BLaER1 treated with 17β-estradiol and CSF1 and Interleukin-3, amounts not matched to agents 10 nM and 100 nM (cell line): ENCODE measurements around the gene NTM.

Experiments
- H3K27ac ChIP-seq, 11 experiments: shearing (Covaris generic); formaldehyde crosslinking; 2 replicates each; pipeline ENCODE4 v1.8.1; 2022
- H3K27me3 ChIP-seq, 11 experiments: shearing (Covaris generic); formaldehyde crosslinking; 2 replicates each; pipeline ENCODE4 v1.8.1; 2022
- H3K36me3 ChIP-seq, 11 experiments: shearing (Covaris generic); formaldehyde crosslinking; 2 replicates each; pipeline ENCODE4 v1.8.1; 2022
- H3K4me1 ChIP-seq, 10 experiments: shearing (Covaris generic); formaldehyde crosslinking; 2 replicates each; pipeline ENCODE4 v1.8.1; 2022
- H3K4me2 ChIP-seq, 11 experiments: shearing (Covaris generic); formaldehyde crosslinking; 2 replicates each; pipeline ENCODE4 v1.8.1; 2022
- H3K4me3 ChIP-seq, 10 experiments: shearing (Covaris generic); formaldehyde crosslinking; 2 replicates each; pipeline ENCODE4 v1.8.1; 2022
- H3K9ac ChIP-seq, 11 experiments: shearing (Covaris generic); formaldehyde crosslinking; 2 replicates each; pipeline ENCODE4 v1.8.1; 2022
- H3K9me3 ChIP-seq, 11 experiments: shearing (Covaris generic); formaldehyde crosslinking; replicated peaks in 1 of 11; 2 replicates each; pipeline ENCODE4 v1.8.1; 2022
- H4K20me1 ChIP-seq, 11 experiments: shearing (Covaris generic); formaldehyde crosslinking; 2 replicates each; pipeline ENCODE4 v1.8.1; 2022
- Cebpa-rat ChIP-seq, 11 experiments: shearing (Covaris generic); IDR thresholded peaks; 2 replicates each; pipeline ENCODE4 v1.8.1; 2022

Gene NTM

DNA sequence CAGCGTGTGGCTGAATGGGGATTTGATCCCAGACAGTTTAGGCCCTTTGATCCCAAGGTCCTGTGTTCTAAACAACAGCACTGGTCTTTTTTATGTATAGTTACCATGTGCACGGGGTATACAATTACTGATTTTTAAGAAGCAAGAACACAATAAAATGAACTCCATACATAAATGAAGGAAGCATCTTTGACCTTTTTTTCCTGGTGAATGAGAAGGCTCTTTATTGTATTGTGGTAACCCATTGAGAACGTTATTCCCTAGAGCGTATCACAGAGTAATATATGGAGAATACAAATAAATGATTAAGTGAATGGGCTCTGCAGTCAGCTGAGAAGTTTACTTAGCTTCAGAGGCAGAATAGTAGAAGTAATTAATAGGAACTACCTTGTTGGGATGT, 563.6 kb downstream of the NTM start:
- Histone ChIP-seq H3K4me1 (peaks cover 13 to 15% (median 14%) of the 10 kb centered on the region in 10 experiments), H3K9me3 (no peaks in the 10 kb centered on the region), H3K27ac (no peak overlapping the region), H3K36me3 (no peaks in the 10 kb centered on the region), H3K4me2 (no peak overlapping the region), H3K27me3 (no peaks in the 10 kb centered on the region), H3K9ac (no peak overlapping the region), H4K20me1 (no peaks in the 10 kb centered on the region), H3K4me3 (no peak overlapping the region)
- no peak for TF ChIP-seq Cebpa-rat (IDR thresholded peaks at IDR 0.05)

DNA sequence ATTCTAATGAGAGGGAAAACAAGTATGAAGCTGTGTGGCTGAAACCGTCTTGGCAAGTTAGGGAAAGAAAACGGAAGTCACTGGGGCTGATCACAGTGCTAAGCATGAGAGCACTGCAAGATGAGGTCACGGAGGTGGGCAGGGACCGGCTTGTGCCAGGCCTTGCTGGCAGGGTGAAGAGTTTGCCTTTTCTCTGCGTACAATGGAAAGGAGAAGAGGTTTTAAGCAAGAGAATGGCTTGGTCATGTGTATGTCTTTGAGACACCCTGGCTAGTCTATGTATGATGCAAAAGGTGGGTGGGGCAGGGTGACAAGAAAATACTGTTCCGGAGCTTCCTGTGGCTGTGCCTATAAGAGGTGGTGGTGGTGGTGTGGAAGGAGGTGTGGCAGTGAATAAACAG, 567.9 kb downstream of the NTM start:
- Histone ChIP-seq H3K36me3 (no peaks in the 10 kb centered on the region), H3K27ac (peak overlapping the region in 7 of 11 experiments; percentile 24 to 47 (median 33); a peak in 5 of 22 replicates), H3K9ac (no peak overlapping the region; a peak in 1 of 22 replicates), H3K9me3 (no peaks in the 10 kb centered on the region), H3K4me1 (peaks cover 15 to 20% (median 17%) of the 10 kb centered on the region in 10 experiments), H3K4me3 (no peak overlapping the region), H4K20me1 (no peaks in the 10 kb centered on the region), H3K27me3 (no peaks in the 10 kb centered on the region), H3K4me2 (peak overlapping the region; percentile 49 to 73 (median 63))
- no peak for TF ChIP-seq Cebpa-rat (IDR thresholded peaks at IDR 0.05)

DNA sequence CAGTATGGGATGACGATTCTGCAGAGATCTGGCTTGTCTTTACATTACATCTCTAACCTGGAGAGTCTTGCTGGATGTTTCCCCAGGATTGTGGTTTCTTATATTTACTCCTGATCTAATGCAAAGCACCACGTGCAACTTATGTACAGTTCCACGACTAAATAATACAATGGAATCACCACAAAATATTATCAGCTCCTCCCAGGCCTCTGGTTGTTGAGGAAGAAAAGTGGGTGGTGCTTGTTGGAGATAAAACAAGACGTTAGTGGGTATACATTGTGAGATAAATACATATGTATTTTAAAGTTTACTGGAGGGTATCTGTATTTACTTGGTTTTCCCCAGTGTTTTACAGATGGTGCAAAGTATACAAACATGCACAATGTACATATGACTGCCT, 569.7 kb downstream of the NTM start:
- Histone ChIP-seq H3K27me3 (no peaks in the 10 kb centered on the region), H3K9me3 (no peaks in the 10 kb centered on the region), H3K27ac (no peak overlapping the region), H3K4me3 (no peak overlapping the region), H4K20me1 (no peaks in the 10 kb centered on the region), H3K4me2 (no peak overlapping the region), H3K36me3 (no peaks in the 10 kb centered on the region), H3K9ac (no peak overlapping the region), H3K4me1 (peaks cover 15 to 20% (median 17%) of the 10 kb centered on the region in 10 experiments)
- TF ChIP-seq Cebpa-rat (IDR thresholded peaks at IDR 0.05), result no peak

DNA sequence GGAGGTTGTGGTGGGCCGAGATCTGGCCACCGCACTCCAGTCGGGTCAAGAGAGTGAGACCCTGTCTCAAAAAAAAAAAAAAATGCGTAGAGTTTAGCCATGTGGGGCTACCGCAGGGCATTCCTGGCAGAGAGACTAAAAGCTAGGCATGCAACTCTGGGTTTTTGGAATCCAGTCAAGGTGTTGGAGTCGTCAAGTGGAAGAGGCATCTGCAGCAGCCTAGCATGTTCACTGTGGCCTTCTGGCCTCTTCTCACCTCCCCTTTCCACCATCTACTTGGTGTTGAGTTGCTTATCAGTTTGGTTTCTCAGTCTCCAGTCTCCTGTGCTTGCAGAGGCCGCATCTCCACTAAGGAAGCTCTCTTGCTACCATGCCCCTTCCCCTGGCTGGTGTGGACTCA, 572.5 kb downstream of the NTM start:
- Histone ChIP-seq H3K4me3 (no peak overlapping the region), H3K9ac (no peak overlapping the region), H3K4me1 (peaks cover 12 to 16% (median 14%) of the 10 kb centered on the region in 10 experiments), H3K9me3 (no peaks in the 10 kb centered on the region), H3K36me3 (no peaks in the 10 kb centered on the region), H4K20me1 (no peaks in the 10 kb centered on the region), H3K27ac (no peak overlapping the region), H3K27me3 (no peaks in the 10 kb centered on the region), H3K4me2 (no peak overlapping the region)
- no peak for TF ChIP-seq Cebpa-rat (IDR thresholded peaks at IDR 0.05)

GRCh38 chr11:131943295-131943694, 572.9 kb downstream of the NTM start:
- H4K20me1 ChIP-seq, result no peaks in the 10 kb centered on the region
- no peak overlapping the region for H3K9ac ChIP-seq
- H3K36me3 ChIP-seq, result no peaks in the 10 kb centered on the region
- H3K4me3 ChIP-seq, result no peak overlapping the region
- no peak for TF ChIP-seq Cebpa-rat (IDR thresholded peaks at IDR 0.05)
- H3K4me1 ChIP-seq, result peaks cover 8 to 12% (median 10%) of the 10 kb centered on the region in 10 experiments
- no peaks in the 10 kb centered on the region for H3K27me3 ChIP-seq
- H3K27ac ChIP-seq, result no peak overlapping the region
- H3K4me2 ChIP-seq, result no peak overlapping the region
- H3K9me3 ChIP-seq, result no peaks in the 10 kb centered on the region

DNA sequence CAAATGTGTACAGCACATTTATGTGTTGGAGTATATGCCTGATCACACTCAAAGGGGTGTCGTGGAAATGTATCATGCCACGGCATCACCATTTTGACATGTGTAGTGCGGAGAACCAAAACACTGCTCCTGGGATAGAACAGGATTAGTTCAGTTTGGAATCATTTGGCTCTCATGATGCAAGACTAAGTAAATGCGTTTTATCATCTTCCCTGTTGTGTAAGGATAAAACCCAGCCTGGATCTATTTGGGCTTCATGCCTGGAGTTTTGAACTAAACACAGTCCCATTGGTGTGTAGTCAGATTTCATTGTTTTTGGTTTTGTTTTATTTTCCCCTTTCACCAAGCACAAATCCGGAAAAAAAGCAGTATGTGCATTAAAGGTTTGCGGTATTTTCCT, 574.3 kb downstream of the NTM start:
- Histone ChIP-seq H3K4me1 (no peaks in the 10 kb centered on the region), H3K27me3 (no peaks in the 10 kb centered on the region), H4K20me1 (no peaks in the 10 kb centered on the region), H3K9ac (no peak overlapping the region), H3K4me2 (no peak overlapping the region), H3K9me3 (no peaks in the 10 kb centered on the region), H3K27ac (no peak overlapping the region), H3K36me3 (no peaks in the 10 kb centered on the region), H3K4me3 (no peak overlapping the region)
- TF ChIP-seq Cebpa-rat (IDR thresholded peaks at IDR 0.05), result no peak

DNA sequence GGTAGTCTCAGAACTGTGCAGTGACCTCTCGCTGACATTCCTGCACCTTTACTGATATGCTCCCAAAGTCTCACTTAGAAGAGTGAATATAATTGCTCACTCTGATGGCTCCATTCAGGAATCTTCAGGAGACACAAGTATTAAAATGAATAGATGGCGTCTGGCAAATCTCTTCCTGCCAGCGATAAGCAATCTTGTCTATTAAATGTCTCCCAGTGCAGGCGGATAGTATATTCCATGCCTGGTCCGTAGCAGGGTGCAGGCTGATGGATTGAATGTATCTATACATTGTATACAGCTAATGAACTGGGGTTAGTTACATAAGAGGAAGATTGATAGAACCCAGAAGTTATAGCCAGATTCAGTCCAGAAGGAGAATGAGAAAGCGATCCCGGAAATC, 575.3 kb downstream of the NTM start:
- H4K20me1 ChIP-seq, result no peaks in the 10 kb centered on the region
- H3K4me1 ChIP-seq, result no peaks in the 10 kb centered on the region
- no peaks in the 10 kb centered on the region for H3K9me3 ChIP-seq
- H3K4me3 ChIP-seq, result no peak overlapping the region
- no peak overlapping the region for H3K4me2 ChIP-seq
- no peak overlapping the region for H3K9ac ChIP-seq
- no peaks in the 10 kb centered on the region for H3K36me3 ChIP-seq
- H3K27me3 ChIP-seq, result no peaks in the 10 kb centered on the region
- TF ChIP-seq Cebpa-rat (IDR thresholded peaks at IDR 0.05), result no peak
- no peak overlapping the region for H3K27ac ChIP-seq

GRCh38 chr11:131947511-131947910, 577.1 kb downstream of the NTM start:
- Histone ChIP-seq H3K4me3 (no peak overlapping the region), H3K27me3 (no peaks in the 10 kb centered on the region), H4K20me1 (no peaks in the 10 kb centered on the region), H3K4me1 (no peaks in the 10 kb centered on the region), H3K36me3 (no peaks in the 10 kb centered on the region), H3K9me3 (no peaks in the 10 kb centered on the region), H3K4me2 (no peak overlapping the region), H3K27ac (no peak overlapping the region), H3K9ac (no peak overlapping the region)
- TF ChIP-seq Cebpa-rat (IDR thresholded peaks at IDR 0.05), result no peak

DNA sequence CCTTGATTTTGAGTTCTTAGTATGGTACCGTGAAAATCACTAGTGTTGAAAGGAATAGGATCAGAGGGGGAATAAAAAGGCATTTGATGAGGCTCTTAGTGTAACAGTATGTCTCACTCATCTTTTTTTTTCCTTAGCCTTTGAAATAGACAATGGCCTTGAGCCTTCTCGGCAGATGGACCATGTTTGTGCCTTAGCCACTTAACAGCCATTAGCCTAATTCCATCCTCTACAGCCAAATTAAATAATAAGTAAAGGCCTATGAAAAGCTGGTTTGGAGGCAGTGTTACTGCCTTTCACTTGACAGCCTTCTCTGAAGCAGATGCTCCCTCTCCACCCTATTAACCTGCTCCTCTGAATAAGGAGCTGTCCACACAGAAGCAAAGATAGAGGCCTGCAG, 580.7 kb downstream of the NTM start:
- Histone ChIP-seq H3K9ac (no peak overlapping the region), H4K20me1 (no peaks in the 10 kb centered on the region), H3K9me3 (no peaks in the 10 kb centered on the region), H3K27ac (no peak overlapping the region), H3K36me3 (no peaks in the 10 kb centered on the region), H3K27me3 (no peaks in the 10 kb centered on the region), H3K4me2 (no peak overlapping the region), H3K4me1 (no peaks in the 10 kb centered on the region), H3K4me3 (no peak overlapping the region)
- TF ChIP-seq Cebpa-rat (IDR thresholded peaks at IDR 0.05), result no peak

DNA sequence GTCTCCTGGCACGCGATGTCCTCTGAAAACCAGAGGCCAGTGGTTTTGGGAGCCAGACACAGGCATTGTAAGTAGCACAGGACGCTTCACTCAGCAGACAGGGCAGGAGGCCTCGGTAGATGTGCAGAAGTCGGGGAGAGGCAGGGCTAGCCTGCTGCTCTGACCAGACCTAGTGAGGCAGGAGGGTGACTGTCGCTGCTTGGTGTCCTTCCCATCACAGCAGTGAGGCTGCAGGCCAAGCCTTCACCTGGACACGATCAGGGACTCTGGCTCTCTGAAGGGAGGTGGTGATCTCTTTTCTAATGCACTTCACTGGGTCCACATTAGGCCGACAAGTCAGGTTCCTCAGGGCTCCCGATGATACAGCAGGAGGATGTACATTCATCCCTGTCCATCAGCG, 583.7 kb downstream of the NTM start:
- Histone ChIP-seq H3K9ac (no peak overlapping the region), H4K20me1 (no peaks in the 10 kb centered on the region), H3K27me3 (no peaks in the 10 kb centered on the region), H3K36me3 (no peaks in the 10 kb centered on the region), H3K27ac (no peak overlapping the region), H3K4me2 (no peak overlapping the region), H3K4me1 (no peaks in the 10 kb centered on the region), H3K4me3 (no peak overlapping the region), H3K9me3 (no peaks in the 10 kb centered on the region)
- no peak for TF ChIP-seq Cebpa-rat (IDR thresholded peaks at IDR 0.05)
